ENCODE data around the gene FHOD3.

FHOD3 gene

DNA sequence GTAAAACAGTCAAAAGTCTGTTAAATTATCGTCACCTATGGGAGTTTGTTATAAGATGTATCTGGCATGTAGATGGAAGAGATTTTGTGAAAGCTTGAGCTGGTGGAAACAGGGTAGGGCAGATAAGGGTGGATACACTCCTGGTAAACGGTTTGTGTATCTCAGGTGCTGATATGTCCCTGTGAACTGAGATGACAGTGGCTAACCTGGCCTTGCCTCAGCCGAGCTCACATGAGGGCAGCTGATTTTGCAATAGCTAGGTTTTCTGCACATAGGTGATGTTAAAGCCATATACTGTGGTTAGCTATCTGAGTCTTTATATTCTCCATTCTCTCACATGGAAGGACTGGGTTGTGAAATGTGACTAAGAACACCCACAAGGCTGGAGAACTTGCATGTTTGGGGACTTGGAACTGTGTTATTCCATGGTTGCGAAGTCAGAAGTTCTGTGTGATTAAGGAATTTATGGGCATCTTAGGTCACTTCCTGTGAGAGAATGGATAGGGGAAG is 326.2 kb downstream of the FHOD3 start:
- H3K4me3 ChIP-seq (ENCODE audit: low read depth, low read length), result no peak overlapping the region
- DNase-seq (ENCODE audit: low read depth), result no peak
- no peak for TF ChIP-seq CTCF (IDR thresholded peaks at IDR 0.05; ENCODE audit: insufficient read depth, low read depth, low read length, missing control alignments)

DNA sequence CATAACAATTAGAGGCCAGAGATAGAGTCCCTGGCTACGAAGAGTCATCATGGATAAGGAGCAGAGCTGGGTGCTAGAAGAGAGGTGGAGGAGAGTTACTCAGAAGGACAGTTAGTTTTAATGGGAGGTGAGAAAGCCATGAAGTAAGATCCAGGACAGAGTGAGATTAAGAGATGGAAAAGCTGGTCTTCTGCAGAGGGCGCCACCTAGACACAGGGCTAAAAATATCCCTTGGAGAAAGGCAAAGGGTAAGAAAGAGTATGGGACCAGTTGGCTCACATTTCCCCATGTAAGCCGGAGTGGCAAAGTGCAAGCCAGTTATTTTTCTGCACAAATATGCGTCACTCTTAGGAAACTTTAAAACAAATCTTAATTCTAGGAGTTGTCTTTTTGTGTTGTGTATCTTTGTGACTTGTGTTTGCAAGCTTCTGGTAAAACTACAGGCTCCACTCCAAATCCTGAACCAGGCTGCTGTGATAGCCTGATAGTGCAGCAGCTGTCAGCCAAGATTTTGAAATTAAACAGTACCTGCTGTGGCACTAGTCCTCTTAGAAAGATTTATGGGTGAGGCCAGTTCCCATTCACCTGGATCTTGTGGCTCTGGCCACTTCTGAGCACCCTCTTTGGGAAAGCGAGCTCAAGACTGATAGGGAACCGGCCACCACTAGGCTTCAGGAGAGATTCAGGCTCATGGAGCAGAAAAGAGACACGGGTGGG is 327.1 kb downstream of the FHOD3 start:
- no peak overlapping the region for H3K4me3 ChIP-seq (ENCODE audit: low read depth, low read length)
- TF ChIP-seq CTCF (IDR thresholded peaks at IDR 0.05; ENCODE audit: insufficient read depth, low read depth, low read length, missing control alignments), result no peak
- no peak for DNase-seq (ENCODE audit: low read depth)

- no peak overlapping the region for H3K4me3 ChIP-seq (ENCODE audit: low read depth, low read length)
- no peak for DNase-seq (ENCODE audit: low read depth)
- no peak for TF ChIP-seq CTCF (IDR thresholded peaks at IDR 0.05; ENCODE audit: insufficient read depth, low read depth, low read length, missing control alignments)
Observed at GRCh38 chr18:36625386-36625785, 327.9 kb downstream of the FHOD3 start.

- TF ChIP-seq CTCF (IDR thresholded peaks at IDR 0.05; ENCODE audit: insufficient read depth, low read depth, low read length, missing control alignments), result no peak
- DNase-seq (ENCODE audit: low read depth), result no peak
- H3K4me3 ChIP-seq (ENCODE audit: low read depth, low read length), result no peak overlapping the region
Observed at GRCh38 chr18:36627637-36628036, 330.1 kb downstream of the FHOD3 start.

GRCh38 chr18:36628435-36629137 is 331.1 kb downstream of the FHOD3 start:
- H3K4me3 ChIP-seq (ENCODE audit: low read depth, low read length), result no peak overlapping the region
- TF ChIP-seq CTCF (IDR thresholded peaks at IDR 0.05; ENCODE audit: insufficient read depth, low read depth, low read length, missing control alignments), result no peak
- no peak for DNase-seq (ENCODE audit: low read depth)

DNA sequence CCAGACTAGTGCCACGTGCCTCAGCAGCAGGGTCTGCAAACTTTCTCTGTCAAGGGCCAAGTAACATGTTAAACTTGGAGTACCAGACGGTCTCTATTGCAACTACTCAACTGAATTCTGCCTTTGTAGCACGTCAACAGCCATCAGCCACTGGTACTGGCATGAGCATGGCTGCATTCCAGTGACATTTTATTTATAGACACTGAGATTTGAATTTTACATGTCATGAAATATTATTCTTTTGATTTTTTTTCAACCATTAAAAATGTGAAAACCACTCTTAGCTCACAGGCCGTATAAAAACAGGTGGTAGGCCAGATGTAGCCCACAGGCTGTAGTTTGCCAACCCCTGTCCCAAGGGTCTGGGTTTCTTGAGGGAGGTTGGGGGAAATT is 331.6 kb downstream of the FHOD3 start:
- no peak for TF ChIP-seq CTCF (IDR thresholded peaks at IDR 0.05; ENCODE audit: insufficient read depth, low read depth, low read length, missing control alignments)
- no peak for DNase-seq (ENCODE audit: low read depth)
- no peak overlapping the region for H3K4me3 ChIP-seq (ENCODE audit: low read depth, low read length)
